ENCODE data around the gene ITGA2B. TPM values are rescaled to one million over a fixed set of nuclear protein-coding genes. Genes with fewer than 3 reads are reported as not detected.

The ITGA2B gene
- total and polyA plus RNA-seq, 2 of the 13 experiments (the other 11 are each of a cell fraction or from before 2014, with no cell fraction given) = 0.38 to 1.1 TPM

GRCh38 chr17:44354582-44355561, 34.6 kb downstream of the ITGA2B start (continued):
- TF ChIP-seq, protein P1, sequence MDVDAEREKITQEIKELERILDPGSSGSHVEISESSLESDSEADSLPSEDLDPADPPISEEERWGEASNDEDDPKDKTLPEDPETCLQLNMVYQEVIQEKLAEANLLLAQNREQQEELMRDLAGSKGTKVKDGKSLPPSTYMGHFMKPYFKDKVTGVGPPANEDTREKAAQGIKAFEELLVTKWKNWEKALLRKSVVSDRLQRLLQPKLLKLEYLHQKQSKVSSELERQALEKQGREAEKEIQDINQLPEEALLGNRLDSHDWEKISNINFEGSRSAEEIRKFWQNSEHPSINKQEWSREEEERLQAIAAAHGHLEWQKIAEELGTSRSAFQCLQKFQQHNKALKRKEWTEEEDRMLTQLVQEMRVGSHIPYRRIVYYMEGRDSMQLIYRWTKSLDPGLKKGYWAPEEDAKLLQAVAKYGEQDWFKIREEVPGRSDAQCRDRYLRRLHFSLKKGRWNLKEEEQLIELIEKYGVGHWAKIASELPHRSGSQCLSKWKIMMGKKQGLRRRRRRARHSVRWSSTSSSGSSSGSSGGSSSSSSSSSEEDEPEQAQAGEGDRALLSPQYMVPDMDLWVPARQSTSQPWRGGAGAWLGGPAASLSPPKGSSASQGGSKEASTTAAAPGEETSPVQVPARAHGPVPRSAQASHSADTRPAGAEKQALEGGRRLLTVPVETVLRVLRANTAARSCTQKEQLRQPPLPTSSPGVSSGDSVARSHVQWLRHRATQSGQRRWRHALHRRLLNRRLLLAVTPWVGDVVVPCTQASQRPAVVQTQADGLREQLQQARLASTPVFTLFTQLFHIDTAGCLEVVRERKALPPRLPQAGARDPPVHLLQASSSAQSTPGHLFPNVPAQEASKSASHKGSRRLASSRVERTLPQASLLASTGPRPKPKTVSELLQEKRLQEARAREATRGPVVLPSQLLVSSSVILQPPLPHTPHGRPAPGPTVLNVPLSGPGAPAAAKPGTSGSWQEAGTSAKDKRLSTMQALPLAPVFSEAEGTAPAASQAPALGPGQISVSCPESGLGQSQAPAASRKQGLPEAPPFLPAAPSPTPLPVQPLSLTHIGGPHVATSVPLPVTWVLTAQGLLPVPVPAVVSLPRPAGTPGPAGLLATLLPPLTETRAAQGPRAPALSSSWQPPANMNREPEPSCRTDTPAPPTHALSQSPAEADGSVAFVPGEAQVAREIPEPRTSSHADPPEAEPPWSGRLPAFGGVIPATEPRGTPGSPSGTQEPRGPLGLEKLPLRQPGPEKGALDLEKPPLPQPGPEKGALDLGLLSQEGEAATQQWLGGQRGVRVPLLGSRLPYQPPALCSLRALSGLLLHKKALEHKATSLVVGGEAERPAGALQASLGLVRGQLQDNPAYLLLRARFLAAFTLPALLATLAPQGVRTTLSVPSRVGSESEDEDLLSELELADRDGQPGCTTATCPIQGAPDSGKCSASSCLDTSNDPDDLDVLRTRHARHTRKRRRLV (CRISPR knock-in tag; IDR thresholded peaks at IDR 0.05) = no peak
- TF ChIP-seq ZNF747 (CRISPR knock-in tag; IDR thresholded peaks at IDR 0.05; ENCODE audit: borderline replicate concordance) (no peak), SNAI1 (CRISPR knock-in tag; IDR thresholded peaks at IDR 0.05; ENCODE audit: borderline replicate concordance) (no peak), PAWR (CRISPR knock-in tag; IDR thresholded peaks at IDR 0.05; ENCODE audit: borderline replicate concordance) (no peak), HNF4G (IDR thresholded peaks at IDR 0.05; ENCODE audit: borderline replicate concordance, low read depth, low read length) (no peak), HNF4G (CRISPR knock-in tag; IDR thresholded peaks at IDR 0.05; ENCODE audit: borderline replicate concordance, low read depth) (no peak), HES4 (CRISPR knock-in tag; IDR thresholded peaks at IDR 0.05; ENCODE audit: borderline replicate concordance) (no peak), DNMT3B (CRISPR knock-in tag; conservative IDR thresholded peaks at IDR 0.05) (no peak), ATAD3A (CRISPR knock-in tag; IDR thresholded peaks at IDR 0.05) (no peak), ZNF441 (CRISPR knock-in tag; IDR thresholded peaks at IDR 0.05; ENCODE audit: borderline replicate concordance) (no peak), IRF9 (CRISPR knock-in tag; IDR thresholded peaks at IDR 0.05; ENCODE audit: borderline replicate concordance) (no peak), ZNF367 (CRISPR knock-in tag; IDR thresholded peaks at IDR 0.05; ENCODE audit: borderline replicate concordance) (no peak), CENPX (CRISPR knock-in tag; IDR thresholded peaks at IDR 0.05) (no peak), FOXP1 (IDR thresholded peaks at IDR 0.05) (no peak), FOXP1 (CRISPR knock-in tag; IDR thresholded peaks at IDR 0.05) (no peak), GATAD2A (CRISPR knock-in tag; IDR thresholded peaks at IDR 0.05) (no peak), ZNF292 (CRISPR knock-in tag; IDR thresholded peaks at IDR 0.05; ENCODE audit: borderline replicate concordance, low read depth) (no peak)
- TF ChIP-seq, protein P2, sequence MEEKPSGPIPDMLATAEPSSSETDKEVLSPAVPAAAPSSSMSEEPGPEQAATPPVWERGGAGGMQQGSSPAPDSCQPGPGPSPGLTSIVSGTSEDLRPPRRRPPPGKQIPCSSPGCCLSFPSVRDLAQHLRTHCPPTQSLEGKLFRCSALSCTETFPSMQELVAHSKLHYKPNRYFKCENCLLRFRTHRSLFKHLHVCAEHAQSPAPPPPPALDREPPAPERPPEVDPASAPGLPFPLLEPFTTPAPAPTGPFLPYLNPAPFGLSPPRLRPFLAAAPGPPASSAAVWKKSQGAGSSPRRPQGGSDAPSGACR (CRISPR knock-in tag; IDR thresholded peaks at IDR 0.05) = no peak
- TF ChIP-seq, protein P3, sequence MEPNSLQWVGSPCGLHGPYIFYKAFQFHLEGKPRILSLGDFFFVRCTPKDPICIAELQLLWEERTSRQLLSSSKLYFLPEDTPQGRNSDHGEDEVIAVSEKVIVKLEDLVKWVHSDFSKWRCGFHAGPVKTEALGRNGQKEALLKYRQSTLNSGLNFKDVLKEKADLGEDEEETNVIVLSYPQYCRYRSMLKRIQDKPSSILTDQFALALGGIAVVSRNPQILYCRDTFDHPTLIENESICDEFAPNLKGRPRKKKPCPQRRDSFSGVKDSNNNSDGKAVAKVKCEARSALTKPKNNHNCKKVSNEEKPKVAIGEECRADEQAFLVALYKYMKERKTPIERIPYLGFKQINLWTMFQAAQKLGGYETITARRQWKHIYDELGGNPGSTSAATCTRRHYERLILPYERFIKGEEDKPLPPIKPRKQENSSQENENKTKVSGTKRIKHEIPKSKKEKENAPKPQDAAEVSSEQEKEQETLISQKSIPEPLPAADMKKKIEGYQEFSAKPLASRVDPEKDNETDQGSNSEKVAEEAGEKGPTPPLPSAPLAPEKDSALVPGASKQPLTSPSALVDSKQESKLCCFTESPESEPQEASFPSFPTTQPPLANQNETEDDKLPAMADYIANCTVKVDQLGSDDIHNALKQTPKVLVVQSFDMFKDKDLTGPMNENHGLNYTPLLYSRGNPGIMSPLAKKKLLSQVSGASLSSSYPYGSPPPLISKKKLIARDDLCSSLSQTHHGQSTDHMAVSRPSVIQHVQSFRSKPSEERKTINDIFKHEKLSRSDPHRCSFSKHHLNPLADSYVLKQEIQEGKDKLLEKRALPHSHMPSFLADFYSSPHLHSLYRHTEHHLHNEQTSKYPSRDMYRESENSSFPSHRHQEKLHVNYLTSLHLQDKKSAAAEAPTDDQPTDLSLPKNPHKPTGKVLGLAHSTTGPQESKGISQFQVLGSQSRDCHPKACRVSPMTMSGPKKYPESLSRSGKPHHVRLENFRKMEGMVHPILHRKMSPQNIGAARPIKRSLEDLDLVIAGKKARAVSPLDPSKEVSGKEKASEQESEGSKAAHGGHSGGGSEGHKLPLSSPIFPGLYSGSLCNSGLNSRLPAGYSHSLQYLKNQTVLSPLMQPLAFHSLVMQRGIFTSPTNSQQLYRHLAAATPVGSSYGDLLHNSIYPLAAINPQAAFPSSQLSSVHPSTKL (CRISPR knock-in tag; IDR thresholded peaks at IDR 0.05) = no peak
